Type B pancreatic cell (in vitro differentiated cells): ENCODE results near the gene HIVEP2. TPM values are rescaled to one million over a fixed set of nuclear protein-coding genes. Genes with fewer than 3 reads are reported as not detected.
A peak's percentile ranks its signal among the peaks of the same experiment; 100 is the strongest.

ENCODE experiments used
- DNase-seq: peaks from one replicate; pipeline ENCODE4 v3.0.0; 2021; ENCODE audit warnings: mixed read lengths; ENCODE audit not compliant: unreplicated experiment; ENCODE audit errors: extremely low spot score
- H3K27ac Mint-ChIP-seq: 2 replicates; pipeline ENCODE4 v1.8.0; 2021; ENCODE audit warnings: mild to moderate bottlenecking, mixed read lengths
- H3K27me3 Mint-ChIP-seq: 2 replicates; pipeline ENCODE4 v1.8.0; 2021; ENCODE audit warnings: mixed read lengths
- H3K36me3 Mint-ChIP-seq: 2 replicates; pipeline ENCODE4 v1.8.0; 2021; ENCODE audit warnings: mixed read lengths
- H3K4me1 Mint-ChIP-seq: one replicate; pipeline ENCODE4 v1.8.0; 2021; ENCODE audit warnings: mixed read lengths; ENCODE audit not compliant: unreplicated experiment
- H3K4me3 Mint-ChIP-seq: 2 replicates; pipeline ENCODE4 v1.8.0; 2021; ENCODE audit warnings: mild to moderate bottlenecking, mixed read lengths
- H3K9me3 Mint-ChIP-seq: 2 replicates; pipeline ENCODE4 v1.8.0; 2021; ENCODE audit warnings: mixed read lengths
- CTCF ChIP-seq: fragments of 200-600 bp; sonication (generic); conservative IDR thresholded peaks from 2 replicates; pipeline ENCODE4 v1.5.0; 2021; ENCODE audit warnings: antibody characterized with exemption, mild to moderate bottlenecking
- total RNA-seq: library from RNA; stranded (reverse); gene quantifications from 2 replicates; pipeline ENCODE4 v1.2.1, GENCODE V29; 2021; ENCODE audit warnings: low replicate concordance

The HIVEP2 gene
- total RNA-seq, 1 donor from 2014 or later: 12.3 TPM

- H3K36me3 Mint-ChIP-seq: no peaks in the 10 kb centered on the region
- H3K27ac Mint-ChIP-seq: no peak overlapping the region
- H3K9me3 Mint-ChIP-seq: no peaks in the 10 kb centered on the region
- H3K4me1 Mint-ChIP-seq: peaks cover 16% of the 10 kb centered on the region
- no peak overlapping the region for H3K4me3 Mint-ChIP-seq
- TF ChIP-seq CTCF: no peak
- no peak for DNase-seq
- H3K27me3 Mint-ChIP-seq: no peaks in the 10 kb centered on the region
Measured at GRCh38 chr6:142896732-142897131, 48.2 kb downstream of the HIVEP2 start.

GRCh38 chr6:142893088-142893487, 51.9 kb downstream of the HIVEP2 start:
- no peaks in the 10 kb centered on the region for H3K9me3 Mint-ChIP-seq
- no peaks in the 10 kb centered on the region for H3K36me3 Mint-ChIP-seq
- H3K27me3 Mint-ChIP-seq: no peaks in the 10 kb centered on the region
- H3K4me1 Mint-ChIP-seq: peaks cover 3% of the 10 kb centered on the region
- no peak for DNase-seq
- no peak for TF ChIP-seq CTCF
- H3K4me3 Mint-ChIP-seq: no peak overlapping the region
- H3K27ac Mint-ChIP-seq: no peak overlapping the region

GRCh38 chr6:142892254-142893021, 52.5 kb downstream of the HIVEP2 start:
- TF ChIP-seq CTCF: no peak
- H3K27ac Mint-ChIP-seq: no peak overlapping the region

GRCh38 chr6:142891454-142891853, 53.5 kb downstream of the HIVEP2 start:
- Mint-ChIP-seq H3K9me3 (no peaks in the 10 kb centered on the region), H3K4me1 (peaks cover 14% of the 10 kb centered on the region)

More at GRCh38 chr6:142892254-142893021, 52.5 kb downstream of the HIVEP2 start:
- no peak overlapping the region for H3K4me3 Mint-ChIP-seq
- no peaks in the 10 kb centered on the region for H3K27me3 Mint-ChIP-seq
- H3K9me3 Mint-ChIP-seq: no peaks in the 10 kb centered on the region
- H3K4me1 Mint-ChIP-seq: peaks cover 6% of the 10 kb centered on the region
- no peaks in the 10 kb centered on the region for H3K36me3 Mint-ChIP-seq
- DNase-seq: no peak

GRCh38 chr6:142888456-142888855, 56.5 kb downstream of the HIVEP2 start:
- Mint-ChIP-seq H3K9me3 (no peaks in the 10 kb centered on the region), H3K4me1 (peaks cover 31% of the 10 kb centered on the region), H3K27me3 (no peaks in the 10 kb centered on the region), H3K27ac (peak overlapping the region; percentile 2), H3K36me3 (no peaks in the 10 kb centered on the region), H3K4me3 (no peak overlapping the region)
- no peak for DNase-seq
- TF ChIP-seq CTCF: no peak

More at GRCh38 chr6:142891454-142891853, 53.5 kb downstream of the HIVEP2 start:
- TF ChIP-seq CTCF: no peak
- Mint-ChIP-seq H3K36me3 (no peaks in the 10 kb centered on the region), H3K27me3 (no peaks in the 10 kb centered on the region), H3K27ac (no peak overlapping the region), H3K4me3 (no peak overlapping the region)
- no peak for DNase-seq
